Spinal cord (tissue), 10 donors: ENCODE results near the gene RAB15. TPM values are rescaled to one million over a fixed set of nuclear protein-coding genes. Genes with fewer than 3 reads are reported as not detected.
A peak's percentile ranks its signal among the peaks of the same experiment; 100 is the strongest.

ENCODE experiments used
- DNase-seq, 6 donors: peaks; one replicate each; pipeline versions ENCODE4 v3.0.0 to v3.0.0-alpha.2; 2013 to 2015; ENCODE audit warnings: low spot score in 6 of 6, low read depth in 4 of 6
- H3K27ac ChIP-seq: one replicate; pipeline ENCODE4 v1.5.1; 2013; ENCODE audit warnings: low read depth, low read length, control low read depth
- H3K27me3 ChIP-seq: one replicate; pipeline ENCODE4 v1.6.1; 2013; ENCODE audit warnings: low read length; ENCODE audit not compliant: control insufficient read depth, insufficient read depth
- H3K36me3 ChIP-seq: one replicate; pipeline ENCODE4 v1.6.1; 2013; ENCODE audit warnings: low read length; ENCODE audit not compliant: control insufficient read depth, insufficient read depth
- H3K4me1 ChIP-seq: one replicate; pipeline ENCODE4 v1.6.1; 2013; ENCODE audit warnings: low read length; ENCODE audit not compliant: control insufficient read depth, insufficient read depth
- H3K4me3 ChIP-seq: one replicate; pipeline ENCODE4 v1.5.1; 2013; ENCODE audit warnings: low read depth, low read length, control low read depth
- H3K9me3 ChIP-seq: one replicate; pipeline ENCODE4 v1.6.1; 2013; ENCODE audit warnings: low read length; ENCODE audit not compliant: control insufficient read depth, insufficient read depth
- WGBS: methylation state at CpG from one replicate; pipeline ENCODE4 v1.1.5; 2013; ENCODE audit warnings: missing lambda C conversion rate; ENCODE audit not compliant: insufficient coverage; 5-methylcytosine and 5-hydroxymethylcytosine counted together
- polyA plus RNA-seq, 2 donors: library from polyadenylated mRNA; unstranded; fragments of 120-200 nt; gene quantifications; one replicate each; pipeline ENCODE4 v1.2.1, GENCODE V29; 2013; ENCODE audit not compliant: insufficient read length in 2 of 2
- total RNA-seq, 2 donors: library from RNA; depleted of rRNA in 1 of 2; stranded (reverse); fragments of 120-200 nt in 1 of 2; fragments of >200 nt in 1 of 2; gene quantifications; one replicate each; pipeline versions ENCODE4 v1.2.3 to v1.2.4, GENCODE V29; 2013 to 2014
- donor health status: healthy.

Gene RAB15
- total and polyA plus RNA-seq, 4 donors, result 23.5 to 102 (median 57.6) TPM

GRCh38 chr14:64960762-64961276, 11.3 kb downstream of the RAB15 start:
- Histone ChIP-seq H3K27ac (no peak overlapping the region), H3K4me3 (no peak overlapping the region)
- peak in 2 of 6 donors; percentile 47 to 67 for DNase-seq

GRCh38 chr14:64958743-64959142, 13.4 kb downstream of the RAB15 start:
- DNase-seq, result no peak
- H3K27me3 ChIP-seq, result no peaks in the 10 kb centered on the region
- 66% methylated on average over 5 of the region's 5 CpGs for WGBS
- no peak overlapping the region for H3K4me3 ChIP-seq
- peaks cover 26% of the 10 kb centered on the region for H3K36me3 ChIP-seq
- no peaks in the 10 kb centered on the region for H3K9me3 ChIP-seq
- peaks cover 9% of the 10 kb centered on the region for H3K4me1 ChIP-seq
- H3K27ac ChIP-seq, result no peak overlapping the region

More at GRCh38 chr14:64960762-64961276, 11.3 kb downstream of the RAB15 start:
- H3K27me3 ChIP-seq, result no peaks in the 10 kb centered on the region
- H3K4me1 ChIP-seq, result peaks cover 16% of the 10 kb centered on the region
- 30% methylated on average over 4 of the region's 5 CpGs for WGBS
- no peaks in the 10 kb centered on the region for H3K9me3 ChIP-seq
- peaks cover 17% of the 10 kb centered on the region for H3K36me3 ChIP-seq

- no peaks in the 10 kb centered on the region for H3K9me3 ChIP-seq
- H3K36me3 ChIP-seq, result peaks cover 21% of the 10 kb centered on the region
- peaks cover 9% of the 10 kb centered on the region for H3K4me1 ChIP-seq
- no peak overlapping the region for H3K4me3 ChIP-seq
- no peak for DNase-seq
- H3K27me3 ChIP-seq, result no peaks in the 10 kb centered on the region
- no peak overlapping the region for H3K27ac ChIP-seq
- WGBS, result 100% methylated on average over 1 of the region's 2 CpGs
Measured at GRCh38 chr14:64958201-64958600, 13.9 kb downstream of the RAB15 start.

- H3K4me1 ChIP-seq, result peaks cover 9% of the 10 kb centered on the region
- no peaks in the 10 kb centered on the region for H3K27me3 ChIP-seq
- no peak overlapping the region for H3K4me3 ChIP-seq
- peaks cover 21% of the 10 kb centered on the region for H3K36me3 ChIP-seq
- whole genome bisulfite sequencing, result 70% methylated on average over 3 of the region's 8 CpGs
- DNase-seq, result no peak
- no peaks in the 10 kb centered on the region for H3K9me3 ChIP-seq
- H3K27ac ChIP-seq, result no peak overlapping the region
Measured at GRCh38 chr14:64956697-64957406, 15.3 kb downstream of the RAB15 start.

- Histone ChIP-seq H3K4me1 (no peaks in the 10 kb centered on the region), H3K27ac (no peak overlapping the region), H3K27me3 (no peaks in the 10 kb centered on the region), H3K36me3 (peaks cover 37% of the 10 kb centered on the region), H3K9me3 (no peaks in the 10 kb centered on the region), H3K4me3 (no peak overlapping the region)
- DNase-seq, result no peak
- WGBS, result 43% methylated on average over 6 of the region's 6 CpGs
Measured at GRCh38 chr14:64955297-64955696, 16.8 kb downstream of the RAB15 start.

GRCh38 chr14:64954491-64955240, 17.5 kb downstream of the RAB15 start:
- Histone ChIP-seq H3K27ac (no peak overlapping the region), H3K4me3 (no peak overlapping the region), H3K9me3 (no peaks in the 10 kb centered on the region), H3K36me3 (peaks cover 42% of the 10 kb centered on the region), H3K27me3 (no peaks in the 10 kb centered on the region), H3K4me1 (no peaks in the 10 kb centered on the region)
- no peak for DNase-seq
- 89% methylated on average over 6 of the region's 9 CpGs for WGBS

GRCh38 chr14:64953661-64954060, 18.5 kb downstream of the RAB15 start:
- 68% methylated on average over 6 of the region's 6 CpGs for WGBS
- Histone ChIP-seq H3K36me3 (peaks cover 44% of the 10 kb centered on the region), H3K27ac (no peak overlapping the region), H3K4me1 (no peaks in the 10 kb centered on the region), H3K27me3 (no peaks in the 10 kb centered on the region), H3K9me3 (no peaks in the 10 kb centered on the region), H3K4me3 (no peak overlapping the region)
- DNase-seq, result no peak

- 93% methylated on average over 8 of the region's 8 CpGs for WGBS
- H3K4me1 ChIP-seq, result peaks cover 3% of the 10 kb centered on the region
- no peaks in the 10 kb centered on the region for H3K27me3 ChIP-seq
- no peak for DNase-seq
- H3K4me3 ChIP-seq, result no peak overlapping the region
- H3K27ac ChIP-seq, result no peak overlapping the region
- H3K9me3 ChIP-seq, result no peaks in the 10 kb centered on the region
- peaks cover 48% of the 10 kb centered on the region for H3K36me3 ChIP-seq
Measured at GRCh38 chr14:64953310-64953654, 18.9 kb downstream of the RAB15 start.

GRCh38 chr14:64952598-64953309, 19.4 kb downstream of the RAB15 start:
- WGBS, result 92% methylated on average over 4 of the region's 7 CpGs
- H3K36me3 ChIP-seq, result peaks cover 49% of the 10 kb centered on the region
- H3K27ac ChIP-seq, result no peak overlapping the region
- DNase-seq, result no peak
- H3K9me3 ChIP-seq, result no peaks in the 10 kb centered on the region
- peaks cover 8% of the 10 kb centered on the region for H3K4me1 ChIP-seq
- H3K4me3 ChIP-seq, result no peak overlapping the region
- H3K27me3 ChIP-seq, result no peaks in the 10 kb centered on the region
